Neural cell (in vitro differentiated cells): ENCODE measurements around the gene PRSS50. TPM values are rescaled to one million over a fixed set of nuclear protein-coding genes. Genes with fewer than 3 reads are reported as not detected.

Experiments used
- H2AFZ ChIP-seq: fragments of 200-600, 300-800 bp; sonication (generic), shearing (Covaris generic); 2 replicates; pipeline ENCODE4 v1.6.0; 2014; ENCODE audit warnings: low read depth, mild to moderate bottlenecking, antibody characterized with exemption, low read length, moderate library complexity
- H3F3A ChIP-seq: fragments of 200-600 bp; shearing (Covaris generic); 2 replicates; pipeline ENCODE4 v1.6.1; 2016; ENCODE audit warnings: mild to moderate bottlenecking, moderate library complexity, mixed read lengths, antibody characterized with exemption, low read length; ENCODE audit not compliant: insufficient read depth, poor library complexity, severe bottlenecking
- H3K27ac ChIP-seq: fragments of 200-600, 300-800 bp; sonication (generic), shearing (Covaris generic); 2 replicates; pipeline ENCODE4 v1.5.1; 2014; ENCODE audit warnings: mild to moderate bottlenecking, low read length, moderate library complexity
- H3K27me3 ChIP-seq: fragments of 300-800, 200-600 bp; sonication (generic), shearing (Covaris generic); 2 replicates; pipeline ENCODE4 v1.6.0; 2014; ENCODE audit warnings: mild to moderate bottlenecking, low read depth, low read length, moderate library complexity; ENCODE audit not compliant: insufficient read depth
- H3K36me3 ChIP-seq: fragments of 300-800, 200-600 bp; sonication (generic), shearing (Covaris generic); 2 replicates; pipeline ENCODE4 v1.5.1; 2014; ENCODE audit warnings: mild to moderate bottlenecking, antibody characterized with exemption, low read length, moderate library complexity; ENCODE audit not compliant: insufficient read depth
- H3K4me2 ChIP-seq: fragments of 300-800, 200-600 bp; sonication (generic), shearing (Covaris generic); 2 replicates; pipeline ENCODE4 v1.6.0; 2014; ENCODE audit warnings: mild to moderate bottlenecking, low read length
- H3K4me3 ChIP-seq: fragments of 300-800, 200-600 bp; sonication (generic), shearing (Covaris generic); 2 replicates; pipeline ENCODE4 v1.5.1; 2014; ENCODE audit warnings: mild to moderate bottlenecking, low read length, moderate library complexity
- H3K79me2 ChIP-seq: fragments of 200-600 bp; shearing (Covaris generic); replicated peaks from 2 replicates; pipeline ENCODE4 v1.6.0; 2014; ENCODE audit warnings: mild to moderate bottlenecking, low read length, moderate library complexity; ENCODE audit not compliant: insufficient read depth
- H3K9ac ChIP-seq: fragments of 300-800, 200-600 bp; sonication (generic), shearing (Covaris generic); 2 replicates; pipeline ENCODE4 v1.6.1; 2016; ENCODE audit warnings: mild to moderate bottlenecking, low read length, mixed read lengths
- H3K9me2 ChIP-seq: fragments of 200-600 bp; shearing (Covaris generic); 2 replicates; pipeline ENCODE4 v1.6.1; 2016; ENCODE audit warnings: mild to moderate bottlenecking, low read length, mixed read lengths; ENCODE audit not compliant: insufficient read depth
- H3K9me3 ChIP-seq: fragments of 200-600, 300-800 bp; sonication (generic), shearing (Covaris generic); 2 replicates; pipeline ENCODE4 v1.6.1; 2016; ENCODE audit warnings: mild to moderate bottlenecking, mixed run types, low read length, moderate library complexity, mixed read lengths
- H4K20me1 ChIP-seq: fragments of 200-600 bp; shearing (Covaris generic); 2 replicates; pipeline ENCODE4 v1.6.1; 2016; ENCODE audit warnings: mild to moderate bottlenecking, mixed run types; ENCODE audit not compliant: insufficient read depth
- CTCF ChIP-seq: fragments of 450-650 bp; IDR thresholded peaks from 2 replicates; pipeline ENCODE4 v1.5.1; 2014; ENCODE audit warnings: antibody characterized with exemption, mild to moderate bottlenecking, moderate library complexity; ENCODE audit not compliant: poor library complexity, severe bottlenecking
- EP300 ChIP-seq: fragments of 450-650 bp; conservative IDR thresholded peaks from 2 replicates; pipeline ENCODE4 v1.6.1; 2014; ENCODE audit warnings: antibody characterized with exemption, mild to moderate bottlenecking, moderate library complexity; ENCODE audit not compliant: poor library complexity, severe bottlenecking
- EZH2 ChIP-seq: fragments of 200-600, 300-800 bp; shearing (Covaris generic), sonication (generic); IDR thresholded peaks from 2 replicates; pipeline ENCODE4 v1.6.1; 2014; ENCODE audit warnings: antibody characterized with exemption, low read length, borderline replicate concordance, mild to moderate bottlenecking; ENCODE audit not compliant: insufficient read depth, poor library complexity, severe bottlenecking
- MXI1 ChIP-seq: fragments of 450-650 bp; conservative IDR thresholded peaks from 2 replicates; pipeline ENCODE4 v1.6.1; 2014; ENCODE audit warnings: antibody characterized with exemption, mild to moderate bottlenecking; ENCODE audit not compliant: poor library complexity, severe bottlenecking
- POLR2AphosphoS5 ChIP-seq: IDR thresholded peaks from 2 replicates; pipeline ENCODE4 v1.6.1; 2012
- RAD21 ChIP-seq: fragments of 450-650 bp; conservative IDR thresholded peaks from 2 replicates; pipeline ENCODE4 v1.6.1; 2014; ENCODE audit warnings: antibody characterized with exemption, mild to moderate bottlenecking, moderate library complexity
- REST ChIP-seq: IDR thresholded peaks from 2 replicates; pipeline ENCODE4 v1.6.1; 2012; ENCODE audit warnings: borderline replicate concordance
- SMC3 ChIP-seq: fragments of 450-650 bp; conservative IDR thresholded peaks from 2 replicates; pipeline ENCODE4 v1.6.1; 2014; ENCODE audit warnings: antibody characterized with exemption, mild to moderate bottlenecking, moderate library complexity; ENCODE audit not compliant: poor library complexity
- TAF1 ChIP-seq: IDR thresholded peaks from 2 replicates; pipeline ENCODE4 v1.6.1; 2012; ENCODE audit warnings: low read depth
- polyA plus RNA-seq: library from polyadenylated mRNA; depleted of rRNA; stranded (reverse); fragments of >200 nt; gene quantifications from 2 replicates; pipeline ENCODE4 v1.2.3, GENCODE V29; 2014

PRSS50 gene
- polyA plus RNA-seq, 1 donor from 2014 or later, result not detected

GRCh38 chr3:46763178-46763577, 45.5 kb upstream of the PRSS50 start:
- TF ChIP-seq SMC3 (no peak), REST (no peak), MXI1 (no peak), RAD21 (no peak), EZH2 (no peak), CTCF (no peak), TAF1 (no peak), POLR2AphosphoS5 (no peak), EP300 (no peak)

GRCh38 chr3:46759239-46760167, 41.8 kb upstream of the PRSS50 start:
- no peaks in the 10 kb centered on the region for H3K9me2 ChIP-seq
- no peaks in the 10 kb centered on the region for H3K36me3 ChIP-seq
- H3K4me2 ChIP-seq, result no peak overlapping the region
- H3K9me3 ChIP-seq, result no peaks in the 10 kb centered on the region
- TF ChIP-seq CTCF, result no peak
- TF ChIP-seq EZH2, result no peak
- no peak for TF ChIP-seq TAF1
- no peak for TF ChIP-seq POLR2AphosphoS5
- no peak for TF ChIP-seq RAD21
- TF ChIP-seq SMC3, result no peak
- TF ChIP-seq REST, result no peak
- no peak for TF ChIP-seq MXI1
- no peak for TF ChIP-seq EP300
- no peaks in the 10 kb centered on the region for H3K27me3 ChIP-seq
- H3K9ac ChIP-seq, result no peak overlapping the region
- H3K4me3 ChIP-seq, result no peak overlapping the region
- H3F3A ChIP-seq, result no peaks in the 10 kb centered on the region
- H3K27ac ChIP-seq, result no peak overlapping the region
- no peaks in the 10 kb centered on the region for H3K79me2 ChIP-seq
- no peaks in the 10 kb centered on the region for H4K20me1 ChIP-seq
- H2AFZ ChIP-seq, result no peak overlapping the region

More at GRCh38 chr3:46763178-46763577, 45.5 kb upstream of the PRSS50 start:
- Histone ChIP-seq H3K9me3 (no peaks in the 10 kb centered on the region), H3K79me2 (no peaks in the 10 kb centered on the region), H3K9ac (no peak overlapping the region), H3K27me3 (no peaks in the 10 kb centered on the region), H3F3A (no peaks in the 10 kb centered on the region), H3K27ac (no peak overlapping the region), H4K20me1 (no peaks in the 10 kb centered on the region), H3K4me3 (no peak overlapping the region), H3K36me3 (no peaks in the 10 kb centered on the region), H3K4me2 (no peak overlapping the region), H2AFZ (no peak overlapping the region), H3K9me2 (no peaks in the 10 kb centered on the region)
